DOHH2 (cell line): ENCODE measurements around the gene S100A16.

Source experiments
- EZH2phosphoT487 ChIP-seq: fragments of 200-600 bp; sonication (generic); IDR thresholded peaks from 2 replicates; pipeline ENCODE4 v1.6.1; 2017; ENCODE audit warnings: borderline replicate concordance, mild to moderate bottlenecking, antibody characterized with exemption, low read length, moderate library complexity, mixed read lengths
- TF ChIP-seq, protein P1 (sequence below): fragments of 200-600 bp; sonication (generic); IDR thresholded peaks from one replicate; pipeline ENCODE4 v1.5.1; 2014; ENCODE audit warnings: antibody characterized with exemption, mild to moderate bottlenecking, low read depth, low read length; ENCODE audit not compliant: poor library complexity, severe bottlenecking

DNA sequence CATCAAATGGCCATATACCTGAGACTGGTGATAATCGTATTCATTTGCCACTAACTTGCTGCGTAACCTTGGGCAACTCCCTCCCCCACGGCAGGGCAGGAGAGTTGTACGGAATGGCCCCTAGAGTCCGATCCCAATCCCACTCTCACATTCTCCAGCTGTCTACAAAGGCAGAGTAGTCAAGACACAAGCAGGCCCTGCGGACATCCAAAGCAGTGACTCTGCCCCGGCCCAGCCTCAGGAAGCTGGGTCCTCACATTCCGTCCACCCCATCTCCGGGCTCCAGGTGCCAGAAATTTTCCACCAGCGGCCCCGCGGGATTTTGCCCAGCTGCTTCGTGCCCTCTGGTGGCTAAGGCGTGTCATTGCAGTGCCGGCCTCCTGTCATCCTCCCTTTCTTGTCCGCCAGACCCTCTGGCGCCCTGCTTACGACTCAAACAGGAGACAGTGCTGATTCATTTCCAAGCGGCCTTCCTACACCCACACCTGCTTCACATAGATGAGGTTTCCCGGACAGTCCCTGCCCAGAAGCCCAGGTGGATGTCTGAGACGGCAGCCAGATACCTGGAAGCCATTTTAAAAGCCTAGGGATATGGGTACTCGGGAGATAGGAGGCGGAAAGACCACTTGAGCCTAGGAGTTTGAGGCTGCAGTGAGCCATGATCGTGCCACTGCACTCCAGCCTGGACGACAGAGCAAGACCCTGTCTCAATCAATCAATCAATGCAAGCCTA, 44.4 kb downstream of the S100A16 start:
- TF ChIP-seq, protein P1, sequence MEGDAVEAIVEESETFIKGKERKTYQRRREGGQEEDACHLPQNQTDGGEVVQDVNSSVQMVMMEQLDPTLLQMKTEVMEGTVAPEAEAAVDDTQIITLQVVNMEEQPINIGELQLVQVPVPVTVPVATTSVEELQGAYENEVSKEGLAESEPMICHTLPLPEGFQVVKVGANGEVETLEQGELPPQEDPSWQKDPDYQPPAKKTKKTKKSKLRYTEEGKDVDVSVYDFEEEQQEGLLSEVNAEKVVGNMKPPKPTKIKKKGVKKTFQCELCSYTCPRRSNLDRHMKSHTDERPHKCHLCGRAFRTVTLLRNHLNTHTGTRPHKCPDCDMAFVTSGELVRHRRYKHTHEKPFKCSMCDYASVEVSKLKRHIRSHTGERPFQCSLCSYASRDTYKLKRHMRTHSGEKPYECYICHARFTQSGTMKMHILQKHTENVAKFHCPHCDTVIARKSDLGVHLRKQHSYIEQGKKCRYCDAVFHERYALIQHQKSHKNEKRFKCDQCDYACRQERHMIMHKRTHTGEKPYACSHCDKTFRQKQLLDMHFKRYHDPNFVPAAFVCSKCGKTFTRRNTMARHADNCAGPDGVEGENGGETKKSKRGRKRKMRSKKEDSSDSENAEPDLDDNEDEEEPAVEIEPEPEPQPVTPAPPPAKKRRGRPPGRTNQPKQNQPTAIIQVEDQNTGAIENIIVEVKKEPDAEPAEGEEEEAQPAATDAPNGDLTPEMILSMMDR: peak; percentile 92
- no peak for TF ChIP-seq EZH2phosphoT487
